Stomach (tissue), 4 donors: ENCODE data around the gene RLF.

Experiments
- CTCF ChIP-seq, 7 experiments: fragments of 450-650 bp in 4 of 7; fragments of 200-600 bp in 3 of 7; sonication (generic) in 3 of 7; IDR thresholded peaks; one replicate each; pipeline ENCODE4 v1.5.1; 2016 to 2019; ENCODE audit warnings: antibody characterized with exemption in 7 of 7, control low read depth in 2 of 7, mild to moderate bottlenecking in 1 of 7
- EP300 ChIP-seq: sonication (generic); formaldehyde crosslinking; IDR thresholded peaks from one replicate; pipeline ENCODE4 v1.6.1; 2017; ENCODE audit warnings: antibody characterized with exemption
- POLR2A ChIP-seq, 4 donors: fragments of 450-650 bp; IDR thresholded peaks; one replicate each; pipeline ENCODE4 v1.6.1; 2016; ENCODE audit warnings: antibody characterized with exemption in 4 of 4, control low read depth in 2 of 4, mild to moderate bottlenecking in 1 of 4, moderate library complexity in 1 of 4
- POLR2AphosphoS5 ChIP-seq, 3 donors: sonication (generic); formaldehyde crosslinking; IDR thresholded peaks; one replicate each; pipeline ENCODE4 v1.6.1; 2016; ENCODE audit warnings: antibody characterized with exemption in 3 of 3

- TF ChIP-seq CTCF (IDR thresholded peaks at IDR 0.05) (peak in 1 of 7 experiments; percentile 13), POLR2AphosphoS5 (IDR thresholded peaks at IDR 0.05) (no peak), POLR2A (IDR thresholded peaks at IDR 0.05) (no peak), EP300 (no peak)
Measured at GRCh38 chr1:40183055-40183710, 22.0 kb downstream of the RLF start.
